Thoracic aorta (tissue), 2 donors: ENCODE measurements around the gene SPC25. TPM values are rescaled to one million over a fixed set of nuclear protein-coding genes. Genes with fewer than 3 reads are reported as not detected.

ENCODE experiments used
- ATAC-seq: fragments of 150-250 bp; one replicate; pipeline ENCODE4 v1.8.0; 2017; ENCODE audit warnings: low read depth; ENCODE audit not compliant: insufficient number of reproducible peaks, low FRiP score
- DNase-seq: peaks from one replicate; pipeline ENCODE4 v3.0.0-alpha.2; 2020; ENCODE audit warnings: low spot score
- H3K27ac ChIP-seq, 2 donors: fragments of 200-600 bp; sonication (generic); 1 replicate in 1 of 2; 2 replicates in 1 of 2; pipeline ENCODE4 v1.5.1; 2016; ENCODE audit warnings: mild to moderate bottlenecking in 2 of 2, moderate library complexity in 2 of 2
- H3K27me3 ChIP-seq: fragments of 200-600 bp; sonication (generic); replicated peaks from 2 replicates; pipeline ENCODE4 v1.6.0; 2016; ENCODE audit warnings: mild to moderate bottlenecking; ENCODE audit not compliant: insufficient read depth
- H3K36me3 ChIP-seq: fragments of 200-600 bp; sonication (generic); one replicate; pipeline ENCODE4 v1.5.1; 2016
- H3K4me1 ChIP-seq, 2 donors: fragments of 200-600 bp; sonication (generic); 1 replicate in 1 of 2; 2 replicates in 1 of 2; pipeline versions ENCODE4 v1.5.1 to v1.6.0; 2016; ENCODE audit warnings: low read depth in 2 of 2, mild to moderate bottlenecking in 1 of 2; ENCODE audit not compliant: control insufficient read depth in 1 of 2
- H3K4me3 ChIP-seq: fragments of 200-600 bp; sonication (generic); 2 replicates; pipeline ENCODE4 v1.5.1; 2016; ENCODE audit warnings: mild to moderate bottlenecking
- H3K9me3 ChIP-seq: fragments of 200-600 bp; sonication (generic); 2 replicates; pipeline ENCODE4 v1.5.1; 2016
- CTCF ChIP-seq: fragments of 200-600 bp; sonication (generic); IDR thresholded peaks from one replicate; pipeline ENCODE4 v1.5.1; 2019; ENCODE audit warnings: antibody characterized with exemption
- total RNA-seq, 2 donors: library from RNA; depleted of rRNA; stranded (reverse); fragments of >200 nt; gene quantifications; one replicate each; pipeline versions ENCODE4 v1.1.0 to v1.2.3, GENCODE V29; 2016

The SPC25 gene
- total RNA-seq, 2 donors from 2014 or later: 1.1 TPM; not detected in 1

- no peaks in the 10 kb centered on the region for H3K36me3 ChIP-seq
- H3K4me1 ChIP-seq: no peaks in the 10 kb centered on the region
- no peak for TF ChIP-seq CTCF
- no peak overlapping the region for H3K27ac ChIP-seq
- no peak overlapping the region for H3K4me3 ChIP-seq
- DNase-seq: no peak
- no peaks in the 10 kb centered on the region for H3K27me3 ChIP-seq
- no peaks in the 10 kb centered on the region for H3K9me3 ChIP-seq
- ATAC-seq: no peak
Observed at GRCh38 chr2:168841445-168841844, 48.8 kb downstream of the SPC25 start.

GRCh38 chr2:168835969-168836368, 54.3 kb downstream of the SPC25 start:
- ATAC-seq (no peak), DNase-seq (no peak)
- TF ChIP-seq CTCF: no peak
- Histone ChIP-seq H3K9me3 (no peaks in the 10 kb centered on the region), H3K4me1 (no peaks in the 10 kb centered on the region), H3K27me3 (no peaks in the 10 kb centered on the region), H3K27ac (no peak overlapping the region), H3K4me3 (no peak overlapping the region), H3K36me3 (no peaks in the 10 kb centered on the region)

GRCh38 chr2:168831662-168832061, 58.6 kb downstream of the SPC25 start:
- Histone ChIP-seq H3K9me3 (no peaks in the 10 kb centered on the region), H3K4me1 (no peaks in the 10 kb centered on the region), H3K27ac (no peak overlapping the region), H3K4me3 (no peak overlapping the region), H3K27me3 (no peaks in the 10 kb centered on the region), H3K36me3 (no peaks in the 10 kb centered on the region)
- no peak for TF ChIP-seq CTCF
- no peak for DNase-seq
- ATAC-seq: no peak

- ATAC-seq: no peak
- no peaks in the 10 kb centered on the region for H3K27me3 ChIP-seq
- H3K4me3 ChIP-seq: no peak overlapping the region
- no peak for DNase-seq
- H3K4me1 ChIP-seq: no peaks in the 10 kb centered on the region
- H3K36me3 ChIP-seq: no peaks in the 10 kb centered on the region
- no peak overlapping the region for H3K27ac ChIP-seq
- no peak for TF ChIP-seq CTCF
- no peaks in the 10 kb centered on the region for H3K9me3 ChIP-seq
Observed at GRCh38 chr2:168830958-168831357, 59.3 kb downstream of the SPC25 start.

- no peak for DNase-seq
- Histone ChIP-seq H3K27me3 (no peaks in the 10 kb centered on the region), H3K27ac (no peak overlapping the region), H3K9me3 (no peaks in the 10 kb centered on the region), H3K4me3 (no peak overlapping the region), H3K4me1 (no peaks in the 10 kb centered on the region), H3K36me3 (no peaks in the 10 kb centered on the region)
- no peak for TF ChIP-seq CTCF
- ATAC-seq: no peak
Observed at GRCh38 chr2:168825126-168825525, 65.1 kb downstream of the SPC25 start.
